Activated naive CD8-positive, alpha-beta T cell (primary cell): ENCODE results near the gene COL27A1.
"Not testable (repeated sequence)": the region's sequence is repeated elsewhere in the genome, so short reads cannot be mapped to it uniquely, and the experiment has no call there.

ENCODE experiments used
- H3K27ac Mint-ChIP-seq: one replicate; pipeline ENCODE4 v1.8.0; 2021; ENCODE audit warnings: mixed read lengths
- H3K27me3 Mint-ChIP-seq: one replicate; pipeline ENCODE4 v1.8.0; 2021; ENCODE audit warnings: mixed read lengths
- H3K36me3 Mint-ChIP-seq: one replicate; pipeline ENCODE4 v1.8.0; 2021; ENCODE audit warnings: mixed read lengths
- H3K4me1 Mint-ChIP-seq: one replicate; pipeline ENCODE4 v1.8.0; 2021; ENCODE audit warnings: low read depth, mixed read lengths
- H3K4me3 Mint-ChIP-seq: one replicate; pipeline ENCODE4 v1.8.0; 2021; ENCODE audit warnings: mild to moderate bottlenecking, mixed read lengths
- H3K9me3 Mint-ChIP-seq: one replicate; pipeline ENCODE4 v1.8.0; 2021; ENCODE audit warnings: low read depth, mixed read lengths

The COL27A1 gene

GRCh38 chr9:114331229-114332195, 176.2 kb downstream of the COL27A1 start:
- not testable (repeated sequence) for H3K27me3 Mint-ChIP-seq, H3K4me3 Mint-ChIP-seq, H3K36me3 Mint-ChIP-seq, H3K9me3 Mint-ChIP-seq
- Mint-ChIP-seq H3K27ac (peak overlapping the region; percentile 76), H3K4me1 (peaks cover 12% of the 10 kb centered on the region)

GRCh38 chr9:114332474-114333040, 177.2 kb downstream of the COL27A1 start:
- H3K9me3 Mint-ChIP-seq, H3K36me3 Mint-ChIP-seq, H3K27me3 Mint-ChIP-seq, H3K4me3 Mint-ChIP-seq: not testable (repeated sequence)
- H3K4me1 Mint-ChIP-seq = peaks cover 14% of the 10 kb centered on the region
- H3K27ac Mint-ChIP-seq = peak overlapping the region; percentile 4

GRCh38 chr9:114333718-114334117, 178.4 kb downstream of the COL27A1 start:
- H3K27me3 Mint-ChIP-seq, H3K9me3 Mint-ChIP-seq, H3K27ac Mint-ChIP-seq, H3K4me3 Mint-ChIP-seq, H3K36me3 Mint-ChIP-seq: not testable (repeated sequence)
- H3K4me1 Mint-ChIP-seq = peaks cover 15% of the 10 kb centered on the region

- Mint-ChIP-seq H3K36me3 (peaks cover 9% of the 10 kb centered on the region), H3K27me3 (no peaks in the 10 kb centered on the region), H3K27ac (peak overlapping the region; percentile 94), H3K9me3 (no peaks in the 10 kb centered on the region), H3K4me1 (peaks cover 19% of the 10 kb centered on the region), H3K4me3 (no peak overlapping the region)
These were observed 179.2 kb downstream of the COL27A1 start for GRCh38 chr9:114334490-114334889.

- H3K36me3 Mint-ChIP-seq = peaks cover 9% of the 10 kb centered on the region
These were observed 180.4 kb downstream of the COL27A1 start for GRCh38 chr9:114335745-114336144.

GRCh38 chr9:114336157-114336556, 180.8 kb downstream of the COL27A1 start:
- H3K27ac Mint-ChIP-seq = peak overlapping the region; percentile 70
- H3K4me3 Mint-ChIP-seq = no peak overlapping the region
- peaks cover 16% of the 10 kb centered on the region for H3K4me1 Mint-ChIP-seq
- H3K27me3 Mint-ChIP-seq = no peaks in the 10 kb centered on the region
- H3K9me3 Mint-ChIP-seq = no peaks in the 10 kb centered on the region
- H3K36me3 Mint-ChIP-seq = peaks cover 9% of the 10 kb centered on the region

More at GRCh38 chr9:114335745-114336144, 180.4 kb downstream of the COL27A1 start:
- no peak overlapping the region for H3K4me3 Mint-ChIP-seq
- peaks cover 20% of the 10 kb centered on the region for H3K4me1 Mint-ChIP-seq
- no peak overlapping the region for H3K27ac Mint-ChIP-seq
- no peaks in the 10 kb centered on the region for H3K27me3 Mint-ChIP-seq
- no peaks in the 10 kb centered on the region for H3K9me3 Mint-ChIP-seq

GRCh38 chr9:114336699-114337395, 181.5 kb downstream of the COL27A1 start:
- no peak overlapping the region for H3K4me3 Mint-ChIP-seq
- H3K9me3 Mint-ChIP-seq = no peaks in the 10 kb centered on the region
- no peaks in the 10 kb centered on the region for H3K27me3 Mint-ChIP-seq
- peak overlapping the region; percentile 70 for H3K27ac Mint-ChIP-seq
- peaks cover 16% of the 10 kb centered on the region for H3K4me1 Mint-ChIP-seq
- peaks cover 12% of the 10 kb centered on the region for H3K36me3 Mint-ChIP-seq

- Mint-ChIP-seq H3K4me3 (no peak overlapping the region), H3K27ac (no peak overlapping the region), H3K4me1 (peaks cover 19% of the 10 kb centered on the region), H3K9me3 (no peaks in the 10 kb centered on the region), H3K27me3 (no peaks in the 10 kb centered on the region), H3K36me3 (peaks cover 12% of the 10 kb centered on the region)
These were observed 182.8 kb downstream of the COL27A1 start for GRCh38 chr9:114338187-114338586.

GRCh38 chr9:114339130-114339908, 184.0 kb downstream of the COL27A1 start:
- Mint-ChIP-seq H3K9me3 (no peaks in the 10 kb centered on the region), H3K4me3 (no peak overlapping the region), H3K4me1 (peaks cover 20% of the 10 kb centered on the region), H3K27ac (no peak overlapping the region), H3K27me3 (no peaks in the 10 kb centered on the region), H3K36me3 (peaks cover 13% of the 10 kb centered on the region)

- Mint-ChIP-seq H3K9me3 (no peaks in the 10 kb centered on the region), H3K27ac (peak overlapping the region; percentile 88), H3K27me3 (no peaks in the 10 kb centered on the region), H3K4me1 (peaks cover 18% of the 10 kb centered on the region), H3K36me3 (peaks cover 11% of the 10 kb centered on the region), H3K4me3 (no peak overlapping the region)
These were observed 186.0 kb downstream of the COL27A1 start for GRCh38 chr9:114341152-114341830.

GRCh38 chr9:114341991-114342390, 186.7 kb downstream of the COL27A1 start:
- no peak overlapping the region for H3K4me3 Mint-ChIP-seq
- peaks cover 14% of the 10 kb centered on the region for H3K36me3 Mint-ChIP-seq
- peak overlapping the region; percentile 88 for H3K27ac Mint-ChIP-seq
- peaks cover 23% of the 10 kb centered on the region for H3K4me1 Mint-ChIP-seq
- H3K27me3 Mint-ChIP-seq = no peaks in the 10 kb centered on the region
- H3K9me3 Mint-ChIP-seq = no peaks in the 10 kb centered on the region

GRCh38 chr9:114342755-114343440, 187.6 kb downstream of the COL27A1 start:
- H3K4me1 Mint-ChIP-seq = peaks cover 24% of the 10 kb centered on the region

GRCh38 chr9:114343471-114344187, 188.3 kb downstream of the COL27A1 start:
- Mint-ChIP-seq H3K4me3 (no peak overlapping the region), H3K27ac (peak overlapping the region; percentile 65), H3K4me1 (peaks cover 29% of the 10 kb centered on the region), H3K36me3 (peaks cover 10% of the 10 kb centered on the region), H3K27me3 (no peaks in the 10 kb centered on the region), H3K9me3 (no peaks in the 10 kb centered on the region)

More at GRCh38 chr9:114342755-114343440, 187.6 kb downstream of the COL27A1 start:
- H3K9me3 Mint-ChIP-seq = no peaks in the 10 kb centered on the region
- peaks cover 12% of the 10 kb centered on the region for H3K36me3 Mint-ChIP-seq
- peak overlapping the region; percentile 65 for H3K27ac Mint-ChIP-seq
- no peaks in the 10 kb centered on the region for H3K27me3 Mint-ChIP-seq
- no peak overlapping the region for H3K4me3 Mint-ChIP-seq
